Neuronal stem cell (in vitro differentiated cells): ENCODE data around the gene PDAP1.
"Not testable (repeated sequence)": the region's sequence is repeated elsewhere in the genome, so short reads cannot be mapped to it uniquely, and the experiment has no call there.

Experiments
- DNase-seq: peaks from one replicate; pipeline ENCODE4 v3.0.0-alpha.2; 2013; ENCODE audit warnings: low spot score
- H2AFZ ChIP-seq: one replicate; pipeline ENCODE4 v1.6.1; 2013; ENCODE audit warnings: mild to moderate bottlenecking, low read length, inconsistent platforms
- H2AK5ac ChIP-seq: 2 replicates; pipeline ENCODE4 v1.6.1; 2013; ENCODE audit warnings: low read depth, mild to moderate bottlenecking, inconsistent platforms, low read length, moderate library complexity, mixed read lengths
- H2BK120ac ChIP-seq: 2 replicates; pipeline ENCODE4 v1.6.1; 2013; ENCODE audit warnings: low read depth, mild to moderate bottlenecking, inconsistent platforms, low read length, moderate library complexity, mixed read lengths
- H2BK12ac ChIP-seq: one replicate; pipeline ENCODE4 v1.6.1; 2013; ENCODE audit warnings: low read length, inconsistent platforms
- H2BK15ac ChIP-seq: 2 replicates; pipeline ENCODE4 v1.6.1; 2013; ENCODE audit warnings: mild to moderate bottlenecking, low read length, inconsistent platforms, mixed read lengths
- H2BK5ac ChIP-seq: one replicate; pipeline ENCODE4 v1.6.1; 2013; ENCODE audit warnings: inconsistent platforms, mild to moderate bottlenecking, low read length, moderate library complexity
- H3K14ac ChIP-seq: one replicate; pipeline ENCODE4 v1.6.1; 2013; ENCODE audit warnings: low read length, inconsistent platforms
- H3K18ac ChIP-seq: 2 replicates; pipeline ENCODE4 v1.6.1; 2013; ENCODE audit warnings: low read length, inconsistent platforms
- H3K23ac ChIP-seq: 2 replicates; pipeline ENCODE4 v1.6.1; 2013; ENCODE audit warnings: low read depth, mild to moderate bottlenecking, mixed read lengths, low read length, inconsistent platforms; ENCODE audit not compliant: poor library complexity
- H3K27ac ChIP-seq: replicated peaks from 3 replicates; pipeline ENCODE4 v1.5.1; 2013; ENCODE audit warnings: low read length, inconsistent platforms
- H3K27me3 ChIP-seq, 3 experiments: 2 replicates each; pipeline ENCODE4 v1.6.1; 2013; ENCODE audit warnings: low read length in 3 of 3, mild to moderate bottlenecking in 2 of 3, inconsistent platforms in 1 of 3, low read depth in 1 of 3, mixed read lengths in 1 of 3, moderate library complexity in 1 of 3; ENCODE audit not compliant: control insufficient read depth in 3 of 3, insufficient read depth in 3 of 3
- H3K36me3 ChIP-seq, 2 donors: replicated peaks in 1 of 2; 2 replicates each; pipeline ENCODE4 v1.6.1; 2013; ENCODE audit warnings: low read length in 2 of 2; ENCODE audit not compliant: control insufficient read depth in 2 of 2, insufficient read depth in 2 of 2
- H3K4ac ChIP-seq: 2 replicates; pipeline ENCODE4 v1.6.1; 2013; ENCODE audit warnings: inconsistent platforms, mild to moderate bottlenecking, low read length, moderate library complexity
- H3K4me1 ChIP-seq, 2 donors: 1 replicate in 1 of 2; 2 replicates in 1 of 2; pipeline ENCODE4 v1.6.1; 2013; ENCODE audit warnings: low read length in 2 of 2, low read depth in 1 of 2; ENCODE audit not compliant: control insufficient read depth in 2 of 2, insufficient read depth in 1 of 2
- H3K4me2 ChIP-seq: one replicate; pipeline ENCODE4 v1.6.1; 2013; ENCODE audit warnings: mild to moderate bottlenecking, low read length, inconsistent platforms; ENCODE audit not compliant: insufficient read depth, poor library complexity, severe bottlenecking
- H3K4me3 ChIP-seq, 2 donors: 2 replicates each; pipeline ENCODE4 v1.5.1; 2013; ENCODE audit warnings: low read length in 2 of 2, mild to moderate bottlenecking in 2 of 2, inconsistent platforms in 1 of 2, moderate library complexity in 1 of 2
- H3K79me1 ChIP-seq: one replicate; pipeline ENCODE4 v1.6.1; 2013; ENCODE audit warnings: low read depth, mild to moderate bottlenecking, inconsistent platforms, low read length, moderate library complexity
- H3K9ac ChIP-seq: one replicate; pipeline ENCODE4 v1.6.1; 2013; ENCODE audit warnings: mild to moderate bottlenecking, low read depth, low read length, inconsistent platforms; ENCODE audit not compliant: poor library complexity
- H3K9me3 ChIP-seq, 2 donors: replicated peaks in 1 of 2; 2 replicates each; pipeline versions ENCODE3 to v1.6.1; 2013; ENCODE audit warnings: low read length in 2 of 2, mild to moderate bottlenecking in 2 of 2, inconsistent platforms in 1 of 2, low read depth in 1 of 2, mixed read lengths in 1 of 2, moderate library complexity in 1 of 2; ENCODE audit not compliant: control insufficient read depth in 2 of 2, insufficient read depth in 1 of 2
- H4K8ac ChIP-seq: one replicate; pipeline ENCODE4 v1.6.1; 2013; ENCODE audit warnings: low read depth, mild to moderate bottlenecking, inconsistent platforms, low read length, moderate library complexity
- H4K91ac ChIP-seq: one replicate; pipeline ENCODE4 v1.6.1; 2013; ENCODE audit warnings: low read length, low read depth, mild to moderate bottlenecking, inconsistent platforms; ENCODE audit not compliant: poor library complexity
- WGBS, 2 donors: extraction: QIAGEN DNeasy Blood & Tissue Kit; methylation state at CpG; one replicate each; pipeline ENCODE4 v1.1.7; 2013; ENCODE audit warnings: missing lambda C conversion rate in 2 of 2, mixed read lengths in 1 of 2; ENCODE audit not compliant: insufficient read length in 2 of 2, insufficient replicate concordance in 1 of 2; ENCODE audit errors: extremely low coverage in 2 of 2; 5-methylcytosine and 5-hydroxymethylcytosine counted together

Gene PDAP1

DNA sequence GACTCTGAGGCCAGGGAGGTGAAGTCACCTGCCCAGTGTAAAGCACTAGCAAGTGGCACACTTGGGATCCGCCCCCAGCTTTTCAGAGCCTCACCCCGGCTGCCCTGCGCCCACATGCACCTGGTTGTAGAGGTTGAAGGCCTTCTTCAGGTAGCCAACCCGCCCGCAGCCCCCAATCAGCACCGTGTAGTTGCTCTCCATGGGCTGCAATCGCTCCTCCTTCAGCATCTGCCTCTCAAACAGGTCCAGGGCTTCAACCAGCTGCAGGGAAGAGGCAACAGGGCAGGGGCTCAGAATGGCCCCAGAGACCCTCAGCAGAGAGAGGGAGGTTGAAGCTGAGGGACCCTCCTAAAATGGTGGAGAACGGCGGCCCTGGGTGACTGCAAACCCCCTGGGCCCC, 24.8 kb upstream of the PDAP1 start:
- WGBS, 2 donors, result no CpG with 5 or more reads among the region's 9 CpGs
- Histone ChIP-seq H3K36me3 (peaks cover 45 to 79% of the 10 kb centered on the region in 2 donors), H2BK12ac (no peak overlapping the region), H3K4me1 (peaks cover 2 to 5% of the 10 kb centered on the region in 2 donors), H3K4ac (no peak overlapping the region), H2BK15ac (no peak overlapping the region), H3K14ac (no peak overlapping the region), H3K23ac (peak overlapping the region; percentile 43), H4K8ac (no peak overlapping the region), H3K4me2 (no peak overlapping the region), H3K4me3 (no peak overlapping the region), H4K91ac (no peak overlapping the region), H3K9ac (no peak overlapping the region), H3K79me1 (peaks cover 6% of the 10 kb centered on the region), H2AFZ (no peak overlapping the region), H2BK5ac (no peak overlapping the region), H3K9me3 (no peaks in the 10 kb centered on the region), H2BK120ac (no peak overlapping the region), H3K18ac (no peak overlapping the region), H2AK5ac (no peak overlapping the region), H3K27me3 (no peaks in the 10 kb centered on the region), H3K27ac (no peak overlapping the region)
- no peak for DNase-seq

DNA sequence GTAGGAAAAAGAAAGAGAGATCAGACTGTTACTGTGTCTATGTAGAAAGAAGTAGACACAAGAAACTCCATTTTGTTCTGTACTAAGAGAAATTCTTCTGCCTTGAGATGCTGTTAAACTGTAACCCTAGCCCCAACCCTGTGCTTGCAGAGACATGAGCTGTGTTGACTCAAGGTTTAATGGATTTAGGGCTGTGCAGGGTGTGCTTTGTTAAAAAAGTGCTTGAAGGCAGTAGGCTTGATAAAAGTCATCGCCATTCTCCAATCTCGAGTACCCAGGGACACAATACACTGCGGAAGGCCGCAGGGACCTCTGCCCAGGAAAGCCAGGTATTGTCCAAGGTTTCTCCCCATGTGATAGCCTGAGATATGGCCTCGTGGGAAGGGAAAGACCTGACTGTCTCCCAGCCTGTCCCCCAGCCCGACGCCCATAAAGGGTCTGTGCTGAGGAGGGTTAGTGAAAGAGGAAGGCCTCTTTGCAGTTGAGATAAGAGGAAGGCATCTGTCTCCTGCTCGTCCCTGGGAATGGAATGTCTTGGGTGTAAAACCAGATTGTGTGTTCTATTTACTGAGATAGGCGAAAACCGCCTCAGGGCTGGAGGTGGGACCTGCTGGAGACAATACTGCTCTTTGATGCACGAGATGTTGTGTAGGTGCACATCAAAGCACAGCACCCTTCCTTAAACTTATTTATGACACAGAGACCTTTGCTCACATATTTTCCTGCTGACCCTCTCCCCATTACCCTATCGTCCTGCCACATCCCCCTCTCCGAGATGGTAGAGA, 23.6 kb upstream of the PDAP1 start:
- not testable (repeated sequence) for H3K9me3 ChIP-seq, H3K4me2 ChIP-seq, H2BK120ac ChIP-seq, H2BK5ac ChIP-seq, H4K91ac ChIP-seq, H2AFZ ChIP-seq, H3K4ac ChIP-seq, H3K79me1 ChIP-seq, H3K4me3 ChIP-seq, H4K8ac ChIP-seq, H3K18ac ChIP-seq, H2BK12ac ChIP-seq, DNase-seq, H3K14ac ChIP-seq, H3K4me1 ChIP-seq, H3K9ac ChIP-seq, H3K23ac ChIP-seq, H2AK5ac ChIP-seq, H2BK15ac ChIP-seq, H3K27ac ChIP-seq, H3K27me3 ChIP-seq
- H3K36me3 ChIP-seq, result peaks cover 45 to 79% of the 10 kb centered on the region in 2 donors
- no CpG with 5 or more reads among the region's 13 CpGs for WGBS, 2 donors

DNA sequence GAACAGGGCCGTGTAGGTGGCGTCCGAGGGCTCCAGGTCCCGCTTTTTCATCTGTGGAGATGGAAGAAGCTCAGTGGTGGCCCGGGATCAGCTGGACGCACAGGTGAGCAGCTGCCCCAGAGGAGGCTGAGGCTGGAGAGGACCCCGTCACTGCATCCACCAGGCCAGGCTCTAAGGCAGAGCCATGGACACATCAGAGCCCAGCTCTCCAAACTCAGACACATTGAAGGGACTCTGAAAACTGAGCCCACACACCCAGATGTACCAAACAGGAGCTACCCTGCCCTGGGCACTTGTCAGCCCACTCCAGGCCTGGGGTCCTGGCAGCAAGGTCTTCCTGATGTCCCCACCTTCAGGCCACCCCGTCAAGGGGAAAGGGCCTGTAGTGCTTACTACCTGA, 21.4 kb upstream of the PDAP1 start:
- Histone ChIP-seq H3K79me1 (peaks cover 5% of the 10 kb centered on the region), H4K91ac (no peak overlapping the region), H3K18ac (no peak overlapping the region), H2BK120ac (no peak overlapping the region), H3K9ac (no peak overlapping the region), H2AFZ (no peak overlapping the region), H3K27me3 (no peaks in the 10 kb centered on the region), H3K36me3 (peaks cover 48 to 76% of the 10 kb centered on the region in 2 donors), H2BK5ac (no peak overlapping the region), H3K4me3 (no peak overlapping the region), H3K4me2 (no peak overlapping the region), H2BK15ac (no peak overlapping the region), H3K27ac (no peak overlapping the region), H3K14ac (no peak overlapping the region), H3K4ac (no peak overlapping the region), H3K9me3 (no peaks in the 10 kb centered on the region), H2BK12ac (no peak overlapping the region), H2AK5ac (no peak overlapping the region), H3K23ac (no peak overlapping the region), H4K8ac (no peak overlapping the region), H3K4me1 (no peaks in the 10 kb centered on the region)
- WGBS, 2 donors, result no CpG with 5 or more reads among the region's 8 CpGs
- DNase-seq, result no peak

GRCh38 chr7:99428972-99429566, 20.7 kb upstream of the PDAP1 start:
- Histone ChIP-seq H2AFZ (no peak overlapping the region), H3K18ac (no peak overlapping the region), H2BK120ac (no peak overlapping the region), H3K4me3 (no peak overlapping the region), H4K91ac (no peak overlapping the region), H4K8ac (peak overlapping the region; percentile 17), H3K4ac (no peak overlapping the region), H3K27ac (no peak overlapping the region), H3K9me3 (no peaks in the 10 kb centered on the region), H2BK12ac (no peak overlapping the region), H3K36me3 (peaks cover 50 to 76% of the 10 kb centered on the region in 2 donors), H3K79me1 (peaks cover 4% of the 10 kb centered on the region), H2AK5ac (no peak overlapping the region), H3K4me2 (no peak overlapping the region), H2BK15ac (no peak overlapping the region), H3K14ac (no peak overlapping the region), H2BK5ac (no peak overlapping the region), H3K27me3 (no peaks in the 10 kb centered on the region), H3K9ac (no peak overlapping the region), H3K23ac (no peak overlapping the region), H3K4me1 (no peaks in the 10 kb centered on the region)
- no peak for DNase-seq
- WGBS, 2 donors, result no CpG with 5 or more reads among the region's 10 CpGs
